Fibroblast of skin of abdomen (primary cell): ENCODE data around the gene CBX8.
A peak's percentile ranks its signal among the peaks of the same experiment; 100 is the strongest.

Experiments used
- DNase-seq: peaks from one replicate; pipeline ENCODE4 v3.0.0-alpha.2; 2013

The CBX8 gene

DNA sequence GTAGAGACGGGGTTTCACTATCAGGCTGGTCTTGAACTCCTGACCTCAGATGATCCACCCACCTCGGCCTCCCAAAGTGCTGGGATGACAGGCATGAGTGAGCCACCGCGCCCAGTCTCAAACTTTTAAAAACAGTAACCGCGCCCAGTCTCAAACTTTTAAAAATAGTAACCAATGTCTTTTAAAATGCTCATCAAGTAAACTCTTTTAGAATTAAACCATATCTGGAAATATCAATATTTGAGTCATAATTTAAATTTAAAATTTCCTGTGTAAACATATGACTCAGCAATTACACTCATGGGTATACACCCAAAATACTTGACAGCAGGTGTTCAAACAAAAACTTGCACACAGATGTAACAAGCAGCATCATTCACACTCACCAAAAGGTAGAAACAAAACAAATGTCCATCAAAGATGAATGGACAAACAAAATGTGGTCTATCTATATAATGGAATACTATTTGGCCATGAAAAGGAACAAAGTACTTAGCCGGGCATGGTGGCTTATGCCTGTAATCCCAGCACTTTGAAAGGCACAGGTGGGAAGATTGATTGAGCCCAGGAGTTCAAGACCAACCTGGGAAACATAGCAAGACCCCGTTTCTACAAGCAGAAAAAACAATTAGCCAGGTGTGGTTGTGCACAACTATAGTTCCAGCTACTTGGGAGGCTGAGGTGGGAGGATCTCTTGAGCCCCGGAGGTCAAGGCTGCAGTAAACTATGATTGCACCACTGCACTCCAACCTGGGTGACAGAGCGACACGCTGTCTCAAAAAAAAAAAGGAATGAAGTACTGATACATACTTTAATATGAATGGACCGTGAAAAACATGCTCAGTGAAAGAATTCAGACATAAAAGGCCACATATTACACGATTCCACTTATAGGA is 46.0 kb downstream of the CBX8 start:
- DNase-seq, result no peak

DNA sequence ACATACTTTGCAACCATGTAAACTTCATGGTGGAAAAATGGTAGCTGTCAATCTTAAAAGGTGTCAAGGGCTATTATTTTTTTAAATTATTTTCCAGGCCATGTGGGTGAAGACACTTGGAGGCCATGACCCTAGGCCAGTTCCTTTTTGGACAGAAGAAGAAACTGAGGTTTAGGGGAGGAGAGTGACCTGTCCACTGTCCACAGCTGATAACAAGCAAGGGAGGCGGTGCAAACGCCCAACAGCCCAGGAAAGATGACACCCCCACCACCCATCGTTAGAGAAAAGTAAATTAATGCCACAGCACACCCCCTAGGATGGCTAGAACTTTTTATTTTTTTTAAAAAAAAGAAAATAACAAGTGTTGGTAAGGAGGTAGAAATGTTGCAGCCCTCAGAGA is 46.9 kb downstream of the CBX8 start:
- no peak for DNase-seq

DNA sequence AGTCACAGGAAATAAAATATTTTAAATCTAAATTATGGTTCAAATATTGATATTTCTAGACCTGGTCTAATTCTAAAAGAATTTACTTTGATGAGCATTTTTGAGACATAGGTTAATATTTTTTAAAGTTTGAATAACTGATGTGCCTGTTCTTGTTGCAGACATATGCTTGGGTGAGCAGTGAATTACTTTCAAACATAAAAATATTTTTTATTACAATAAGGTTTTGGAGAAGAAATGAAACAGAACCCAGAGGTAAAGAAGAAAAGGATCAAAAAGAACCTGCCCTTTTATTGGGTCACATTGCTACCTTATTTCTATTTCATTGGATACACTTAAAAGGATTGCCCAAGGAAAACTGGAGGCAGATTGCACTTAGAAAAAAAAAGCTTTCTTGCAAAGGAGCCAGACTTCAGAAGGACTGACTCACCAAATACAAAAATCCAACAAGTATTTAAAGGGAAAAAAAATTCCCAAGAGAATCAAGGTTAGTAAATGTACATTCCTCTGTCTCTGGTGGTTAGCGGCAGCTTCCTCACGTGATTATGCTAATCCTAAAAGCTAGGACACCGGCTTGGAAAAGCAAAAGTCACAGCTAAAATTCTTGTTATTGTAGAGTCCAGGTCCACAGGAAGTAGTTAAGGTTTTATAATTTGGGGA is 47.6 kb downstream of the CBX8 start:
- peak; percentile 71 for DNase-seq

DNA sequence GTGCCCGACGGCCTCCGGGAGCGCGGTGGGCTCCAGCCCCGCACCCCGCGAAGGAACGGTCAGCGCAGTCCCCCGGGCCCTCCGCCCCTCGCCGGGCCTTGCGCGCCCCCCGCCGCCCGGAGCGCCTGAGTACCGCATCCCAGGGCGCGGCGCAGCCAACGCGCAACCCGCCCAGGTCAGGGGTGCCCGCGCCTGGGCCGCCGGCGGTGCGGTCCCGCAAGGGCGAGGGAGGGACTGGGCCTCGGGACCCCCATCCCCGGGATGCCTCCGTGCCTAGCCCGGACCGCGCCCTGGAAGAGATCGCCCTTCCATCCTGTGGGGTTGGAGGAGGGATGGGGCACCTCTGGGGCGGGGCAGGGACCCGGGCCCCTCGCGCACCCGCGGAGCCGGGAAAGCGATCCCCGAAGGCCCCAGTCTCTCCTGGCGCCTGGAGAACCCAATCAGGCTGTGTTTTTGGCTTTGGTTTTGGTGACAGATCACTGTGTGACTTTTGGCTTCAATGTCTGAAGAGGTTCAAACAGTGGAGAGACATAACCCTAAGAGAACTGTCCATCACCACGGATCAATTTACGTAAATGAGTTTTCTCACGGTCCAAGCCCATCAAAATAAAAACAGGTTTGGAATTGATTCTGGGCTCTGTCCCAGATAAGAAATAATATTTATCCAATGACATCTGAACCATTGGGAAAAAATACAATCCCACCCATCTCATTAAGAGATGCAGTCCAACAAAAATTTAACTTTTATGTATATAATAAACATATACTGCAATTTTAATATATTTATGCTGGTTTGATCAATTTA is 48.4 kb downstream of the CBX8 start:
- no peak for DNase-seq

DNA sequence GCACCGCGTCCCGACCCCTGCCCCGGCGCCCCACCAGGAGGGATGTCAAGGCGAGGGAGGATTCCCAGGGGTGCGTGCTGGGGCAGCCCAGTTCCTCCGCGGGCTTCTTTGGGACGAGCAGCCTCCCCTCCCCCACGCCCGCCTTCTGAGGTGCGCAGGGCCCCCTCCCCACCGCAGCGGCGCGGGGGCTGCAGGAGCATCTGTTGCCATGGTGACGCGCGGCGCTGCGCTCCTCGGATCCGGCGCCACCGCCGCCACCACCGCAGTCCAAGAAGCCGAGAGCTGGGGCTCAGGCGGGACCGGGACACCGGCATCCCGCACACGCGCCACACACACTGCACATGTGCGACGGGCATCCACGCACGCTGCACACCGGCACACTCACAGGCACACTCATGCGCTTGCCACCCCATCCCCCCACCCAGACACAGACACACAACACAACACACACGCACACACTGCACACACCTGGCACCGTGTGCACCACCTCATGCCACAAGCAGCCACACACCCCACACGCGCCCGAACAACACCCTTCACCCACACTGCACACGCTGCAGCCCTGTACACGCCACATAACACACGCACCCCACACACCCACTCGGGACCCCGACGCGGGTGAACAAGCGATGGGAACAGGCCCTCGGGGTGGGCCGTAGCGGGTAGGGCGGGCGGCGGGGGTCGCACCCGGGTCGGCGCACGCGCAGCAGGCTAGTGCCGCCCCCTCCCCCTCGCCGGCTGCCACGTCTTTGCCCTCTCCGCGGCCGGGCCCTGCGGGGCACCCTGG is 49.2 kb downstream of the CBX8 start:
- no peak for DNase-seq

DNA sequence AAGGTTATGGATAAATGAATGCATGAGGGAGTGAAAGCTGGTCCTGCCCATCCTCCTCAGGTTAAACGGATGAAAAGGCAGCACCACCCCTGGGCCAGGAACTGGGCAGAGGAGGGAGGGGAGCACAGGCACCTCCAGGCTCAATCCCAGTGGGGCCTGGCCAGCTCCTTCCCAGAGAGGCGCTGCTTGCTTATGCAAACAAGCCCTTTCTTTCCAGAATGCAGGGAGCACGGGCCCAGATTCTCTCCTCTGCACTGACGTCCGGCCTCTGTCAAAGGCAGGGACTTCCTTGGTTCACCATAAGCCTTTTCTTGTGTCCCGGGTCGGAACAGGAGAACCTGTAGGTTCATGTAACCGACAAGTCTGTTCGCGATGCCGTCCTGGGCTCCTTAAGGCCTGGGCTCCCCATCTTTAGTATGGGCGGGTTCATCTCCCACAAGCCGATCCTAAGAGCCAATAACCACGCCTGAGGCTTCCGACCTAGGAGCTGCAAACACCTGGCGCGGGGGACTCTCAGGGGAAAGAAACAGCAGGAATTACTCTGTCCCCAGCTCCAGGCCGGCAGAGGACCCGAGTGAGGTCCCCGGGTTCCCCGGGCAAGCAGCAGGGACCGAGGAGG is 49.9 kb downstream of the CBX8 start:
- DNase-seq, result no peak

DNA sequence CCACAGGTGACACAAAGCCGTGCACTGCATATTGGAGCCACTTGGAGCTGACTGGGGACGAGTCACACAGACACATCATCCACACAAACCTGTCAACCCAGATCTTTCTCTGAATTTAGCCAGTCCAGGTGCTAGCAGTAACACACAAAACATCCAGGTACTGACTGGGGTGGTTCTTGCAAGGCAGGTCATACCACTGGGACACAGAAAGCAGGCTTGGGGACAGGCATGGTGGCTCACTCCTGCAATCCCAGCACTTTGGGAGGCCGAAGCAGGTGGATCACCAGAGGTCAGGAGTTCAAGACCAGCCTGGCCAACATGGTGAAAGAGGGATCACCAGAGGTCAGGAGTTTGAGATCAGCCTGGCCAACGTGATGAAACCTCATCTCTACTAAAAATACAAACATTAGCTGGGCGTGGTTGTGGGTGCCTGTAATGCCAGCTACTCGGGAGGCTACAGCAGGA is 51.2 kb downstream of the CBX8 start:
- DNase-seq, result no peak

DNA sequence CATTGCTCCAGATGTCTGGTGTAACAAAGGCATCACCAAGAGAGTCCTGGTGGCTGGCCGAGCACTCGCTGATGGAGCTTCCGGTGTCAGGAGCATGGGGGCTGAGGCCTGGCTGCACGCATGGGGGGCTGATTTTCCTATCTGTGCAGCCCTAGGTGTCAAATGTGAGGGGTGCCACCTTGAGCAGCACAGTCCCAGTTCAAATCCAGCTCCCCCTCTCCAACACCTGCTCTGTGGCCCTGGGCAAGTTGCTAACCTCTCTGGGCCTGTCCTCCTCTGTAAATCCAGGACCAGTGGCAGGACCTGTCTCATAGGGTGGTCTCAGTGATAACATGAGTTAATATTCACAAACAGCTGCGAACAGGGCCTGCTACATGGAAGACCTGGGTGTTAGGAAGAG is 53.3 kb downstream of the CBX8 start:
- no peak for DNase-seq

DNA sequence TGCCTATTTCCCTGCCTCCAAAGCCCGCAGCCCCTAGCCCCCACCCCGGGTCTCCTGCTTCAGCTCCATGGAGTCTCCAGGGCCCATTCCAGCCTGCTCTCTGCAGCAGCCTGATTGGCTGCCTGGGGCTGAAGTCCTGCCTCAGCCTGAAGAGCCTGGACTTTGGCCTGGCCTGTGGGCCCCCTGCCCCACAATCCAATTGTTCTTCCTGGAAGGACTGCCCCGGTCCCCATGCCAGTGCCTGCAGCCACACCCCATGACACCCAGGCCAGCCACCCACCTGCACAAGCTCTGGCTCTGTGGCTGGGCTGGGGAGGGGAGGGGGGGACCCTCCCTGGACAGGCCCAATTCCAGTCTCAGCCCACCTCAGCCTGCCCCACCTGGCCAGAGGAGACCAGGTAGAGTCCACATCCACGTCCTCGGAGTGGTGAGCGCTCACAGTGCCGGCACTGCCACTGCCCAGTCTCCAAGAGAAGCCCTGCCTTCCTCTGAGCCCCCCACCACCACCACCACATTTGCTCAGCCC is 53.9 kb downstream of the CBX8 start:
- DNase-seq, result no peak

DNA sequence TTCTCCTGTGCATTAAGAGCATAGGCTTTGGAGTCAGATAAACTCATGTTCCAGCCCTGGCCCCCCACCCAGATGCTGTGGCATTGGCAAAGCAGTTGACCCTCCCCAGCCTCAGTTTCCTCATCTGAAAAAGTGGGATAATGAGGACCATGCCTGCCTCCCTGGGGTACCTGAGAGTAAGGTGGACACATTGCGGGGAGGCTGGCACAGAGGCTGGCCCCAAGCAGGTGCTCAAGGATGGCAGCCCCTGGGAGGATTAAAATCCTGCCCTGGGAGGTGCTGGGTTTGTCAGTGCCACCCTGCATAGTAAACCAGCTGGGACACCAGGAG is 54.3 kb downstream of the CBX8 start:
- no peak for DNase-seq
